Measurements from ENCODE around the gene CHAD.

- no peak for TF ChIP-seq CTCF (conservative IDR thresholded peaks at IDR 0.05)
- no peak for TF ChIP-seq ZFX (IDR thresholded peaks at IDR 0.05)
Measured at GRCh38 chr17:50488880-50489279, 20.2 kb upstream of the CHAD start.

All from C4-2B (cell line).